K562 (cell line): Measurements from ENCODE around the gene TMEM39A. TPM values are rescaled to one million over a fixed set of nuclear protein-coding genes. Genes with fewer than 3 reads are reported as not detected.
A peak's percentile ranks its signal among the peaks of the same experiment; 100 is the strongest.

Source experiments
- ATAC-seq: fragments of 200-7000 bp; cut with Tn5 transposase; 3 replicates; pipeline ENCODE4 v1.9.1; 2020; ENCODE audit warnings: moderate library complexity
- BruUV-seq: library from RNA; stranded (reverse); fragments of 400-500 nt; replicated peaks from 2 replicates; lab custom pipeline; 2021; lab: Mats Ljungman, UMichigan
- CTCF ChIA-PET: fragments of 300-600 bp; formaldehyde crosslinking; extraction: SDS; loops from one replicate; lab custom pipeline; 2021; ENCODE audit warnings: low intra/inter-chr PET ratio; lab: Yijun Ruan, JAX
- POLR2A ChIA-PET: fragments of 300-600, 350-650 bp; sonication (Branson Sonifier 250); formaldehyde crosslinking; extraction: SDS; loops from one replicate; lab custom pipeline; 2021; ENCODE audit warnings: antibody characterized with exemption, inconsistent platforms; lab: Yijun Ruan, JAX
- DNase-seq, 4 experiments: peaks; one replicate each; pipeline versions ENCODE4 v3.0.0 to v3.0.0-alpha.2; 2011 to 2018; ENCODE audit warnings: low spot score in 3 of 4, mixed read lengths in 3 of 4; ENCODE audit errors: extremely low read depth in 1 of 4
- FAIRE-seq: peaks from 2 replicates; lab custom pipeline; 2011; peaks lifted over from hg19 to GRCh38; lab: Jason Lieb, UNC
- H2AFZ ChIP-seq: 2 replicates; pipeline ENCODE4 v1.6.0; 2011; ENCODE audit warnings: low read depth, low read length, control low read depth, inconsistent platforms
- H3K27ac ChIP-seq: fragments of 200-600 bp; 3 replicates; pipeline ENCODE4 v1.8.0; 2011; ENCODE audit warnings: low read depth, mild to moderate bottlenecking, control low read depth, inconsistent platforms, low read length, moderate library complexity, mixed read lengths; ENCODE audit errors: extremely low read depth
- H3K27me3 ChIP-seq, 2 experiments: fragments of 300-600 bp in 1 of 2; 2 replicates in 1 of 2; 3 replicates in 1 of 2; pipeline versions ENCODE4 v1.6.0 to v1.8.0; 2011; ENCODE audit warnings: inconsistent platforms in 2 of 2, low read length in 2 of 2, mild to moderate bottlenecking in 1 of 2, mixed read lengths in 1 of 2, moderate library complexity in 1 of 2; ENCODE audit not compliant: control insufficient read depth in 2 of 2, insufficient read depth in 2 of 2
- H3K36me3 ChIP-seq: fragments of 300-600 bp; 3 replicates; pipeline ENCODE4 v1.8.0; 2011; ENCODE audit warnings: mild to moderate bottlenecking, low read length, inconsistent platforms; ENCODE audit not compliant: control insufficient read depth, insufficient read depth
- H3K4me1 ChIP-seq, 2 experiments: fragments of 200-600 bp in 1 of 2; replicated peaks in 1 of 2; 2 replicates in 1 of 2; 3 replicates in 1 of 2; pipeline versions ENCODE4 v1.5.1 to v1.8.0; 2011; ENCODE audit warnings: inconsistent platforms in 2 of 2, low read length in 2 of 2, mild to moderate bottlenecking in 1 of 2, mixed read lengths in 1 of 2, moderate library complexity in 1 of 2; ENCODE audit not compliant: control insufficient read depth in 2 of 2, insufficient read depth in 2 of 2
- H3K4me2 ChIP-seq: 2 replicates; pipeline ENCODE4 v1.6.1; 2011; ENCODE audit warnings: low read length, control low read depth, inconsistent platforms, mixed read lengths; ENCODE audit not compliant: insufficient read depth
- H3K4me3 ChIP-seq: fragments of 200-600 bp; sonication (generic), shearing (Covaris generic); 2 replicates; pipeline ENCODE4 v1.5.1; 2016; ENCODE audit warnings: control low read depth, inconsistent platforms
- H3K79me2 ChIP-seq: fragments of 200-600 bp; 3 replicates; pipeline ENCODE4 v1.8.0; 2011; ENCODE audit warnings: low read length, inconsistent platforms; ENCODE audit not compliant: control insufficient read depth, insufficient read depth
- H3K9ac ChIP-seq, 2 experiments: 2 replicates each; pipeline versions ENCODE4 v1.6.0 to v1.6.1; 2011; ENCODE audit warnings: low read depth in 2 of 2, low read length in 2 of 2, control low read depth in 1 of 2, inconsistent platforms in 1 of 2, mild to moderate bottlenecking in 1 of 2, mixed read lengths in 1 of 2; ENCODE audit not compliant: insufficient read depth in 1 of 2
- H3K9me1 ChIP-seq: one replicate; pipeline ENCODE4 v1.6.0; 2011; ENCODE audit warnings: inconsistent platforms, mild to moderate bottlenecking, low read length, moderate library complexity; ENCODE audit not compliant: control insufficient read depth, insufficient read depth
- H3K9me3 ChIP-seq: replicated peaks from 2 replicates; pipeline ENCODE4 v1.5.1; 2011; ENCODE audit warnings: low read depth, low read length, inconsistent platforms; ENCODE audit not compliant: control insufficient read depth, insufficient read depth
- H4K20me1 ChIP-seq: replicated peaks from 2 replicates; pipeline ENCODE4 v1.6.1; 2011; ENCODE audit warnings: low read length, inconsistent platforms, mixed read lengths; ENCODE audit not compliant: control insufficient read depth, insufficient read depth
- CTBP1 ChIP-seq: fragments of 450-650 bp; IDR thresholded peaks from 2 replicates; pipeline ENCODE4 v1.6.1; 2016; ENCODE audit warnings: borderline replicate concordance
- HDAC3 ChIP-seq: fragments of 450-650 bp; IDR thresholded peaks from 2 replicates; pipeline ENCODE4 v1.6.1; 2018; ENCODE audit warnings: borderline replicate concordance, mild to moderate bottlenecking, moderate library complexity; ENCODE audit not compliant: partially characterized antibody
- MCM7 ChIP-seq, 2 experiments: fragments of 450-650 bp; IDR thresholded peaks; 2 replicates each; pipeline ENCODE4 v1.6.1; 2016 to 2018
- MXI1 ChIP-seq: IDR thresholded peaks from 2 replicates; pipeline ENCODE4 v1.6.1; 2011; ENCODE audit warnings: low read depth, mild to moderate bottlenecking, improper control_type of control experiment, low read length
- RFX5 ChIP-seq: IDR thresholded peaks from 2 replicates; pipeline ENCODE4 v1.6.1; 2011; ENCODE audit warnings: low read depth, mild to moderate bottlenecking, improper control_type of control experiment, low read length
- WGBS: fragments of 100-300 bp; shearing (Covaris generic); methylation state at CpG from one replicate; pipeline ENCODE4 v1.1.6; 2016; ENCODE audit warnings: low coverage, mixed read lengths; ENCODE audit not compliant: insufficient coverage; ENCODE audit errors: missing lambda C conversion rate; 5-methylcytosine and 5-hydroxymethylcytosine counted together
- in situ Hi-C: fragments of 300-500 bp; cut with MboI; formaldehyde crosslinking; loops from 4 replicates; pipeline ENCODE4 v1.15.0; 2018; ENCODE audit warnings: inconsistent platforms, mixed read lengths
- intact Hi-C: fragments of 100-400 bp; cut with micrococcal nuclease; formaldehyde crosslinking; loops from 2 replicates; pipeline ENCODE4 v1.14.2; 2022
- polyA plus RNA-seq, 8 experiments: library from polyadenylated mRNA; depleted of rRNA in 4 of 8; stranded (reverse) in 5 of 8; unstranded in 3 of 8; fragments of >200 nt; fragmentation: Nextera tagmentation in 2 of 8; fragmentation: Illumina TruSeq in 1 of 8; extraction: Ambion mirVana in 2 of 8; extraction: Trizol in 1 of 8; gene quantifications; 2 replicates each; pipeline versions ENCODE4 v1.2.1 to v1.2.3, GENCODE V29; 2011 to 2014; ENCODE audit warnings: inconsistent platforms in 1 of 8, missing spikeins in 1 of 8
- total RNA-seq, 7 experiments: library from RNA; depleted of rRNA in 6 of 7; stranded (reverse); fragments of >200 nt in 6 of 7; fragmentation: Illumina TruSeq in 2 of 7; extraction: Trizol in 2 of 7; gene quantifications; 2 replicates each; pipeline versions ENCODE4 v1.2.1 to v1.2.3, GENCODE V29; 2011 to 2021; ENCODE audit warnings: low replicate concordance in 1 of 7
- TF ChIP-seq, protein P1 (sequence below): fragments of 200-800 bp; sonication (Bioruptor generic); IDR thresholded peaks from 2 replicates; pipeline ENCODE4 v1.6.1; 2016; ENCODE audit warnings: missing genetic modification characterization, missing compliant biosample characterization

TMEM39A gene
- total and polyA plus RNA-seq, 9 of the 15 experiments (the other 6 are each of a cell fraction or from before 2014, with no cell fraction given) = 12.0 to 41.5 (median 15.4) TPM

DNA sequence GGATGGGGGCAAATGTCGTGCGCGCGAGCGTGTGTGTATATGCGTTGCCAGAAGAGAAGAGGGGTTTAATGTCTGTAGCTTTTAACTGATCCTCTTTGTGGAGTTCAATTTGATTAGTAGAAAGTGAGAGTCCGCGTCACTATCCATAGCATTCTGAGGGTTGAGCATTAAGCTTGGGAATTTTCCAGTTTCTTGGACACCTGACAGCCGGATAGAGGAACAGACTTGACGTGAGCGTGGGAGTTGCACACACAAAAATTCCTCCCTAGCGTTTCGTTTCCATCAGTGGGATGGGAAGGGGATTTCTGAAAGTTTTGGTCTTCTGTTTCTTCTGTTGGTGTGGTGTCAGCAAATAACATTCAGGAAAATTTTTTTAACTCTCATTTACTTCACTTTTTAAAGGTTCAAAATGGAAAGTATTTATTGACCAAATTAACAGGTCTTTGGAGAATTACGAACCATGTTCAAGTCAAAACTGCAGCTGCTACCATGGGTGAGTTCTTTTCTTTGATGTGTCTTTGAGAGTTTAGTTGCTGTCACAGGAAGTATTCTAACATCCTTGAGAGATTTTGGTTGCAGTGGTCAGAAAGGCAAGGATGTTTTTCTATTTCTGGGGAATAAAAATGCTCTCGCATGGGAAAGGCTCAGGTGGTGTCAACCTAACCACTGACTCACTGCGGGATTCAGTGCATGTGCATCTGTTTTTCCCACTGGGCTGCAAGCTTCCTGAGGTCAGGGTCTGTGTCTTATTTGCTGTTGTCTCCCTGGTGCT is 6.2 kb upstream of the TMEM39A start:
- Histone ChIP-seq H2AFZ (peak overlapping the region; percentile 99), H3K27me3 (no peaks in the 10 kb centered on the region), H3K4me2 (peak overlapping the region; percentile 95), H3K79me2 (peaks cover 13% of the 10 kb centered on the region), H3K9ac (peak overlapping the region; percentile 78 to 95), H3K9me1 (no peaks in the 10 kb centered on the region), H3K4me3 (peak overlapping the region; percentile 79), H4K20me1 (no peaks in the 10 kb centered on the region), H3K9me3 (no peaks in the 10 kb centered on the region), H3K36me3 (peaks cover 22% of the 10 kb centered on the region; the same call in 2 of the 3 replicates), H3K4me1 (peaks cover 5 to 8% of the 10 kb centered on the region in 2 experiments; a peak in 4 of 5 replicates), H3K27ac (peak overlapping the region; percentile 89)
- ChIA-PET POLR2A (interaction anchor here (0.6 to 1.4 kb wide), 4 partner anchors 8 to 128 kb away, joined by 3 to 6 read pairs (median 4); partner anchors contain the start of genes PLA1A and TIMMDC1), CTCF (interaction anchor here (1.1 kb wide), 1 partner anchor 212 kb away, joined by 3 read pairs; no protein-coding TSS in a partner anchor)
- peak in 1 of 4 experiments; percentile 9 for DNase-seq
- 5% methylated on average over 15 of the region's 16 CpGs for WGBS
- ATAC-seq = no peak
- no TSS peak for BruUV-seq
- peak; percentile 40 for FAIRE-seq
- intact Hi-C loops (no loop called here), in situ Hi-C loops (no loop called here)
- TF ChIP-seq RFX5 = no peak
- TF ChIP-seq MXI1 = 0 out of 2 replicates have a peak, but pooled peaks have one; percentile 5
- 0 out of 2 replicates have a peak, but pooled peaks have one; percentile 6 for TF ChIP-seq CTBP1
- no peak for TF ChIP-seq MCM7 (IDR thresholded peaks at IDR 0.05)

DNA sequence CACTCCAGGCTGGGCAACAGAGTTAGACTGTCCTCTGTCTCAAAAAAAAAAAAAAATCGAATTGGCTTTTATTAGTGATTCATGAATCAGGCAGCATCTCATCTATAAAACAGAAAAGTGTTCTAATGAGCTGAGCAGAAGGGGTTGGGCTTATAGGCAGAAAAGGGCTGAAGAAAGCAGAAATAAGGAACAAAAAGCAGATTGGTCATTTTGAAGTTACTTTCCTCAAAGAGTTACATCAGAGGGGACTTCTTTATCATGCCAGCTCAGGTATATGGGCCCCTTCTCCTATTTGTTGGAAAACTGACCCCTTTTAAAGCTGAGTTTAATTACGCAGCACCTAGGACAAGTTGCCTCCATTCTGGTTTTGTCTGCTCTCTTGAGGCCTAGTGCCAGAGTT is 4.6 kb upstream of the TMEM39A start:
- no peaks in the 10 kb centered on the region for H4K20me1 ChIP-seq
- intact Hi-C loops = no loop called here
- peaks cover 22% of the 10 kb centered on the region for H3K79me2 ChIP-seq
- in situ Hi-C loops = no loop called here
- peak overlapping the region; percentile 95 for H3K4me2 ChIP-seq
- no peaks in the 10 kb centered on the region for H3K9me3 ChIP-seq
- H3K27me3 ChIP-seq = no peaks in the 10 kb centered on the region
- no TSS peak for BruUV-seq
- POLR2A ChIA-PET = no interaction called here
- ATAC-seq (no peak), FAIRE-seq (no peak), DNase-seq (no peak)
- H3K4me1 ChIP-seq = peaks cover 5 to 8% of the 10 kb centered on the region in 2 experiments; a peak in 4 of 5 replicates
- peak overlapping the region; percentile 89 for H3K27ac ChIP-seq
- H3K9me1 ChIP-seq = no peaks in the 10 kb centered on the region
- H3K4me3 ChIP-seq = no peak overlapping the region
- H3K9ac ChIP-seq = peak overlapping the region in 1 of 2 experiments; percentile 78; a peak in 2 of 4 replicates
- H2AFZ ChIP-seq = peak overlapping the region; percentile 99
- CTCF ChIA-PET = no interaction called here
- H3K36me3 ChIP-seq = peaks cover 16% of the 10 kb centered on the region; the same call in 2 of the 3 replicates
- WGBS = 27% methylated on average over 2 of the region's 2 CpGs
- no peak for TF ChIP-seq HDAC3
- TF ChIP-seq, protein P1, sequence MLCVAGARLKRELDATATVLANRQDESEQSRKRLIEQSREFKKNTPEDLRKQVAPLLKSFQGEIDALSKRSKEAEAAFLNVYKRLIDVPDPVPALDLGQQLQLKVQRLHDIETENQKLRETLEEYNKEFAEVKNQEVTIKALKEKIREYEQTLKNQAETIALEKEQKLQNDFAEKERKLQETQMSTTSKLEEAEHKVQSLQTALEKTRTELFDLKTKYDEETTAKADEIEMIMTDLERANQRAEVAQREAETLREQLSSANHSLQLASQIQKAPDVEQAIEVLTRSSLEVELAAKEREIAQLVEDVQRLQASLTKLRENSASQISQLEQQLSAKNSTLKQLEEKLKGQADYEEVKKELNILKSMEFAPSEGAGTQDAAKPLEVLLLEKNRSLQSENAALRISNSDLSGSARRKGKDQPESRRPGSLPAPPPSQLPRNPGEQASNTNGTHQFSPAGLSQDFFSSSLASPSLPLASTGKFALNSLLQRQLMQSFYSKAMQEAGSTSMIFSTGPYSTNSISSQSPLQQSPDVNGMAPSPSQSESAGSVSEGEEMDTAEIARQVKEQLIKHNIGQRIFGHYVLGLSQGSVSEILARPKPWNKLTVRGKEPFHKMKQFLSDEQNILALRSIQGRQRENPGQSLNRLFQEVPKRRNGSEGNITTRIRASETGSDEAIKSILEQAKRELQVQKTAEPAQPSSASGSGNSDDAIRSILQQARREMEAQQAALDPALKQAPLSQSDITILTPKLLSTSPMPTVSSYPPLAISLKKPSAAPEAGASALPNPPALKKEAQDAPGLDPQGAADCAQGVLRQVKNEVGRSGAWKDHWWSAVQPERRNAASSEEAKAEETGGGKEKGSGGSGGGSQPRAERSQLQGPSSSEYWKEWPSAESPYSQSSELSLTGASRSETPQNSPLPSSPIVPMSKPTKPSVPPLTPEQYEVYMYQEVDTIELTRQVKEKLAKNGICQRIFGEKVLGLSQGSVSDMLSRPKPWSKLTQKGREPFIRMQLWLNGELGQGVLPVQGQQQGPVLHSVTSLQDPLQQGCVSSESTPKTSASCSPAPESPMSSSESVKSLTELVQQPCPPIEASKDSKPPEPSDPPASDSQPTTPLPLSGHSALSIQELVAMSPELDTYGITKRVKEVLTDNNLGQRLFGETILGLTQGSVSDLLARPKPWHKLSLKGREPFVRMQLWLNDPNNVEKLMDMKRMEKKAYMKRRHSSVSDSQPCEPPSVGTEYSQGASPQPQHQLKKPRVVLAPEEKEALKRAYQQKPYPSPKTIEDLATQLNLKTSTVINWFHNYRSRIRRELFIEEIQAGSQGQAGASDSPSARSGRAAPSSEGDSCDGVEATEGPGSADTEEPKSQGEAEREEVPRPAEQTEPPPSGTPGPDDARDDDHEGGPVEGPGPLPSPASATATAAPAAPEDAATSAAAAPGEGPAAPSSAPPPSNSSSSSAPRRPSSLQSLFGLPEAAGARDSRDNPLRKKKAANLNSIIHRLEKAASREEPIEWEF = no peak
